ENCODE data around the gene EZH1. TPM values are rescaled to one million over a fixed set of nuclear protein-coding genes. Genes with fewer than 3 reads are reported as not detected.

Gene EZH1
- total RNA-seq, 2 donors from 2014 or later: 30.5 to 32.5 TPM

GRCh38 chr17:42784409-42784808 lies 39.6 kb upstream of the EZH1 start:
- H3K36me3 ChIP-seq: peaks cover 3% of the 10 kb centered on the region
- H3K27me3 ChIP-seq: peaks cover 17 to 20% of the 10 kb centered on the region in 2 donors
- no peak overlapping the region for H3K4me3 ChIP-seq
- TF ChIP-seq, protein P1, sequence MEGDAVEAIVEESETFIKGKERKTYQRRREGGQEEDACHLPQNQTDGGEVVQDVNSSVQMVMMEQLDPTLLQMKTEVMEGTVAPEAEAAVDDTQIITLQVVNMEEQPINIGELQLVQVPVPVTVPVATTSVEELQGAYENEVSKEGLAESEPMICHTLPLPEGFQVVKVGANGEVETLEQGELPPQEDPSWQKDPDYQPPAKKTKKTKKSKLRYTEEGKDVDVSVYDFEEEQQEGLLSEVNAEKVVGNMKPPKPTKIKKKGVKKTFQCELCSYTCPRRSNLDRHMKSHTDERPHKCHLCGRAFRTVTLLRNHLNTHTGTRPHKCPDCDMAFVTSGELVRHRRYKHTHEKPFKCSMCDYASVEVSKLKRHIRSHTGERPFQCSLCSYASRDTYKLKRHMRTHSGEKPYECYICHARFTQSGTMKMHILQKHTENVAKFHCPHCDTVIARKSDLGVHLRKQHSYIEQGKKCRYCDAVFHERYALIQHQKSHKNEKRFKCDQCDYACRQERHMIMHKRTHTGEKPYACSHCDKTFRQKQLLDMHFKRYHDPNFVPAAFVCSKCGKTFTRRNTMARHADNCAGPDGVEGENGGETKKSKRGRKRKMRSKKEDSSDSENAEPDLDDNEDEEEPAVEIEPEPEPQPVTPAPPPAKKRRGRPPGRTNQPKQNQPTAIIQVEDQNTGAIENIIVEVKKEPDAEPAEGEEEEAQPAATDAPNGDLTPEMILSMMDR (IDR thresholded peaks at IDR 0.05): no peak
- no peak overlapping the region for H3K27ac ChIP-seq
- no peaks in the 10 kb centered on the region for H3K9me3 ChIP-seq
- peaks cover 0 to 18% of the 10 kb centered on the region in 2 donors for H3K4me1 ChIP-seq
- DNase-seq (ENCODE audit: low spot score): no peak

DNA sequence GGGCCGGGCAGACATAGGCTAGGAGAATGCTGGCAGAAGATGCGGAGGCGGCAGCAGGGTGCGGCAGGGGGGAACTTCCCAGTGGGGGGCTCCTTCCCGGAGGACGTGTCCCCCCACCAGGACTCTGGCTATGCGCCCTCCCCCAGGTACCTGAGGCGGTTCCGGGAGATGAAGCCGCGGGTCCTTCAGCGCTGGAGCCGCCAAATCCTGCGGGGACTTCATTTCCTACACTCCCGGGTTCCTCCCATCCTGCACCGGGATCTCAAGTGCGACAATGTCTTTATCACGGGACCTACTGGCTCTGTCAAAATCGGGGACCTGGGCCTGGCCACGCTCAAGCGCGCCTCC lies 38.9 kb upstream of the EZH1 start:
- Histone ChIP-seq H3K36me3 (peaks cover 10% of the 10 kb centered on the region), H3K4me3 (no peak overlapping the region), H3K4me1 (peaks cover 0 to 18% of the 10 kb centered on the region in 2 donors), H3K27ac (no peak overlapping the region), H3K27me3 (peaks cover 17 to 20% of the 10 kb centered on the region in 2 donors), H3K9me3 (no peaks in the 10 kb centered on the region)
- DNase-seq (ENCODE audit: low spot score): no peak
- TF ChIP-seq, protein P1 (IDR thresholded peaks at IDR 0.05): no peak

GRCh38 chr17:42783062-42783790 lies 38.4 kb upstream of the EZH1 start:
- no peak for DNase-seq (ENCODE audit: low spot score)
- Histone ChIP-seq H3K27me3 (peaks cover 17 to 20% of the 10 kb centered on the region in 2 donors), H3K4me1 (peaks cover 0 to 18% of the 10 kb centered on the region in 2 donors), H3K4me3 (no peak overlapping the region), H3K27ac (no peak overlapping the region), H3K9me3 (no peaks in the 10 kb centered on the region), H3K36me3 (peaks cover 15% of the 10 kb centered on the region)
- TF ChIP-seq, protein P1 (IDR thresholded peaks at IDR 0.05): no peak

DNA sequence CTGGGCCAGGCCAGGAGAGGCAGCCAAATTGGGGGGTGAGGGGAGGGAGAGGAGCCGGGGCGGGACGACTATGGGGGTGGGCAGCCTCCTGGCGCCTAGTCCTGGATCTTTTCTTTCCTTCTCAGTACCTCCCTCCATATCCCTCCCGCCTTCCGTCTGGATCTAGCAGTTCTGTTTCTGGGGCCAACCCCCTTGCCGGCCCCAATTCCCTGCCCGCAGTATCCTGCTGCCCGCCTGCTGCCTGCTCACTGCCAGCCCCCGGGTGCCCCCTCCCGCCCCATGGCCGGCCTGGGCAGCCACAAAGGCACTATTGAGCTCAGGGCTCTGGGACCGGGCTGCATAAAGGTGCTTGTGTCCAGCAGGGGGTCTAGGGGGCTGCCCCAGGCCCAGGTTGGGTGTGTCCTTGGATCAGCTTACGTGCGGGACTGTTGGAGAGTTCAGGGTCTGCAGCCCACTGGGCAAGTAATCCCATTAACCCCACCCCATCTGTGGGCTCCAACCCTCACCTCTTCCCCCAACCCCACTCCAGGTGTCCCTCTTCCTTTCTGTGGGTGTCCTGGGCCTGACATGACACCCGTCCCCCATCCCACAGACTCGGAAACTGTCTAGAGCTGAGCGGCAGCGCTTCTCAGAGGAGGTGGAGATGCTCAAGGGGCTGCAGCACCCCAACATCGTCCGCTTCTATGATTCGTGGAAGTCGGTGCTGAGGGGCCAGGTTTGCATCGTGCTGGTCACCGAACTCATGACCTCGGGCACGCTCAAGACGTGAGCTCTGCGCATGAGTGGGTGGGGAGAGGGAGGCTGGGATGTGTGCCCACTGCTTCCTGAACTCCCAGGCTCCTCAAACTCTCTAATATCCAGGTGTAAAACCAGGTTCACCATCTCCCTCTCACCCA lies 37.6 kb upstream of the EZH1 start:
- H3K27ac ChIP-seq: no peak overlapping the region
- H3K9me3 ChIP-seq: no peaks in the 10 kb centered on the region
- no peak for DNase-seq (ENCODE audit: low spot score)
- peaks cover 21% of the 10 kb centered on the region for H3K36me3 ChIP-seq
- TF ChIP-seq, protein P1 (IDR thresholded peaks at IDR 0.05): no peak
- H3K4me3 ChIP-seq: no peak overlapping the region
- H3K4me1 ChIP-seq: peaks cover 0 to 18% of the 10 kb centered on the region in 2 donors
- peaks cover 17 to 20% of the 10 kb centered on the region in 2 donors for H3K27me3 ChIP-seq

GRCh38 chr17:42781639-42782165 lies 36.9 kb upstream of the EZH1 start:
- no peak for DNase-seq (ENCODE audit: low spot score)
- Histone ChIP-seq H3K4me3 (no peak overlapping the region), H3K27ac (no peak overlapping the region), H3K36me3 (peaks cover 28% of the 10 kb centered on the region), H3K27me3 (peaks cover 17 to 20% of the 10 kb centered on the region in 2 donors), H3K4me1 (peaks cover 0 to 18% of the 10 kb centered on the region in 2 donors), H3K9me3 (no peaks in the 10 kb centered on the region)
- TF ChIP-seq, protein P1 (IDR thresholded peaks at IDR 0.05): no peak

Data from right atrium auricular region (tissue), 2 donors.